Measurements from ENCODE around the gene KCNMA1. TPM values are rescaled to one million over a fixed set of nuclear protein-coding genes. Genes with fewer than 3 reads are reported as not detected.

KCNMA1 gene
- polyA plus RNA-seq, 1 donor from 2014 or later, result 60.8 TPM

DNA sequence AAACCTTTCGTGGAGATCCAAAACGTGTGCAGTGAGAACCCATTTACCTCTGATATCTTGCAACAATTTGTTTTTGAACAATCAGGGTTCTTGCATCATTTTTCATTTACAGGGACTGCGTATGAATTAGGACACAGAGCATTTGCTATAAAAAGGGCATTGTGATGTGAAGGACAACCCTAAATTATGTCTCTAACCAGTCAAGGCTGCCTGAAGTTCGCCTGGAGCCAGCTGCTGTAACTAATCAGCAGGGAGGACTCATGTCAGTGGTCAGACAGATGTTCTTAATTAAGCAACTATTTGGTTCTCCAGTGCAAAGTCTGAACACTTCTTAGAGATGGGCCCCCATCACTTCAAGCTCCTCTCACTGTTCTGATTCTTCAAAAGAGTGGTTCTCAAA is 674.8 kb downstream of the KCNMA1 start:
- H3K27ac ChIP-seq (ENCODE audit: low read length), result no peak overlapping the region
- no peak overlapping the region for H2AFZ ChIP-seq (ENCODE audit: low read depth, low read length)
- H3K9me2 ChIP-seq (ENCODE audit: insufficient read depth, low read length), result no peaks in the 10 kb centered on the region
- H3K79me2 ChIP-seq (replicated peaks; ENCODE audit: insufficient read depth, low read length), result no peaks in the 10 kb centered on the region
- no peaks in the 10 kb centered on the region for H3K27me3 ChIP-seq (ENCODE audit: insufficient read depth, low read depth, low read length)
- TF ChIP-seq, protein P1, sequence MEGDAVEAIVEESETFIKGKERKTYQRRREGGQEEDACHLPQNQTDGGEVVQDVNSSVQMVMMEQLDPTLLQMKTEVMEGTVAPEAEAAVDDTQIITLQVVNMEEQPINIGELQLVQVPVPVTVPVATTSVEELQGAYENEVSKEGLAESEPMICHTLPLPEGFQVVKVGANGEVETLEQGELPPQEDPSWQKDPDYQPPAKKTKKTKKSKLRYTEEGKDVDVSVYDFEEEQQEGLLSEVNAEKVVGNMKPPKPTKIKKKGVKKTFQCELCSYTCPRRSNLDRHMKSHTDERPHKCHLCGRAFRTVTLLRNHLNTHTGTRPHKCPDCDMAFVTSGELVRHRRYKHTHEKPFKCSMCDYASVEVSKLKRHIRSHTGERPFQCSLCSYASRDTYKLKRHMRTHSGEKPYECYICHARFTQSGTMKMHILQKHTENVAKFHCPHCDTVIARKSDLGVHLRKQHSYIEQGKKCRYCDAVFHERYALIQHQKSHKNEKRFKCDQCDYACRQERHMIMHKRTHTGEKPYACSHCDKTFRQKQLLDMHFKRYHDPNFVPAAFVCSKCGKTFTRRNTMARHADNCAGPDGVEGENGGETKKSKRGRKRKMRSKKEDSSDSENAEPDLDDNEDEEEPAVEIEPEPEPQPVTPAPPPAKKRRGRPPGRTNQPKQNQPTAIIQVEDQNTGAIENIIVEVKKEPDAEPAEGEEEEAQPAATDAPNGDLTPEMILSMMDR (IDR thresholded peaks at IDR 0.05; ENCODE audit: poor library complexity, severe bottlenecking), result no peak
- no peak for TF ChIP-seq POLR2AphosphoS5 (IDR thresholded peaks at IDR 0.05)
- no peak for TF ChIP-seq SMC3 (conservative IDR thresholded peaks at IDR 0.05; ENCODE audit: poor library complexity)
- TF ChIP-seq TAF1 (IDR thresholded peaks at IDR 0.05; ENCODE audit: low read depth), result no peak
- peaks cover 3% of the 10 kb centered on the region for H3K36me3 ChIP-seq (ENCODE audit: insufficient read depth, low read length)
- H3K4me3 ChIP-seq (ENCODE audit: low read length), result no peak overlapping the region
- no peaks in the 10 kb centered on the region for H4K20me1 ChIP-seq (ENCODE audit: insufficient read depth)
- H3K4me2 ChIP-seq (ENCODE audit: low read length), result no peak overlapping the region
- no peaks in the 10 kb centered on the region for H3K9me3 ChIP-seq (ENCODE audit: low read length)
- no peaks in the 10 kb centered on the region for H3F3A ChIP-seq (ENCODE audit: insufficient read depth, low read length, poor library complexity, severe bottlenecking)
- no peak overlapping the region for H3K9ac ChIP-seq (ENCODE audit: low read length)

DNA sequence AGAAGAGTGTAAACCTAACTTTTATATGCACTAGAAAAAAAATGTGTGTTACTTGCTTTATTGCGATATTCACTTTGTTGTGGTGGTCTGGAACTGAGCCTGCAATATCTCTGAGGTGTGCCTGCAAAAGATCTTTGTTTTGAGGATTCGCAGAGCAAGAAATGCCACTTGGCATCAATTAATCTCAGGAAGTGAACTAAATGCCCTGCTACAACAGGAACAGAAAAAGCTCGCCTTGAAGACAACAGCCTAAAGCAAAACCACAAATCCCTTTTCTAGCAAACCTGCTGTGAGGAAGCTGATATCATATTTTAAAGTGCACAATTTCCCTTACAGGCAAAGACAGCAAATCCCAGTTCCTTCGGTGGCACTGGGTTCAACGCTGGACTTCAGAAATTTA is 675.8 kb downstream of the KCNMA1 start:
- no peak overlapping the region for H3K4me2 ChIP-seq (ENCODE audit: low read length)
- no peak overlapping the region for H3K9ac ChIP-seq (ENCODE audit: low read length)
- no peak overlapping the region for H2AFZ ChIP-seq (ENCODE audit: low read depth, low read length)
- H3K27ac ChIP-seq (ENCODE audit: low read length), result no peak overlapping the region
- peaks cover 3% of the 10 kb centered on the region for H3K36me3 ChIP-seq (ENCODE audit: insufficient read depth, low read length)
- no peaks in the 10 kb centered on the region for H3K27me3 ChIP-seq (ENCODE audit: insufficient read depth, low read depth, low read length)
- no peaks in the 10 kb centered on the region for H3F3A ChIP-seq (ENCODE audit: insufficient read depth, low read length, poor library complexity, severe bottlenecking)
- H3K9me2 ChIP-seq (ENCODE audit: insufficient read depth, low read length), result no peaks in the 10 kb centered on the region
- no peaks in the 10 kb centered on the region for H3K79me2 ChIP-seq (replicated peaks; ENCODE audit: insufficient read depth, low read length)
- H3K9me3 ChIP-seq (ENCODE audit: low read length), result no peaks in the 10 kb centered on the region
- TF ChIP-seq MXI1 (conservative IDR thresholded peaks at IDR 0.05; ENCODE audit: poor library complexity, severe bottlenecking) (no peak), EZH2 (IDR thresholded peaks at IDR 0.05; ENCODE audit: borderline replicate concordance, insufficient read depth, low read length, poor library complexity, severe bottlenecking) (no peak), SMC3 (conservative IDR thresholded peaks at IDR 0.05; ENCODE audit: poor library complexity) (no peak), RAD21 (conservative IDR thresholded peaks at IDR 0.05) (no peak), EP300 (conservative IDR thresholded peaks at IDR 0.05; ENCODE audit: poor library complexity, severe bottlenecking) (no peak), TAF1 (IDR thresholded peaks at IDR 0.05; ENCODE audit: low read depth) (no peak), POLR2AphosphoS5 (IDR thresholded peaks at IDR 0.05) (no peak)
- TF ChIP-seq, protein P2, sequence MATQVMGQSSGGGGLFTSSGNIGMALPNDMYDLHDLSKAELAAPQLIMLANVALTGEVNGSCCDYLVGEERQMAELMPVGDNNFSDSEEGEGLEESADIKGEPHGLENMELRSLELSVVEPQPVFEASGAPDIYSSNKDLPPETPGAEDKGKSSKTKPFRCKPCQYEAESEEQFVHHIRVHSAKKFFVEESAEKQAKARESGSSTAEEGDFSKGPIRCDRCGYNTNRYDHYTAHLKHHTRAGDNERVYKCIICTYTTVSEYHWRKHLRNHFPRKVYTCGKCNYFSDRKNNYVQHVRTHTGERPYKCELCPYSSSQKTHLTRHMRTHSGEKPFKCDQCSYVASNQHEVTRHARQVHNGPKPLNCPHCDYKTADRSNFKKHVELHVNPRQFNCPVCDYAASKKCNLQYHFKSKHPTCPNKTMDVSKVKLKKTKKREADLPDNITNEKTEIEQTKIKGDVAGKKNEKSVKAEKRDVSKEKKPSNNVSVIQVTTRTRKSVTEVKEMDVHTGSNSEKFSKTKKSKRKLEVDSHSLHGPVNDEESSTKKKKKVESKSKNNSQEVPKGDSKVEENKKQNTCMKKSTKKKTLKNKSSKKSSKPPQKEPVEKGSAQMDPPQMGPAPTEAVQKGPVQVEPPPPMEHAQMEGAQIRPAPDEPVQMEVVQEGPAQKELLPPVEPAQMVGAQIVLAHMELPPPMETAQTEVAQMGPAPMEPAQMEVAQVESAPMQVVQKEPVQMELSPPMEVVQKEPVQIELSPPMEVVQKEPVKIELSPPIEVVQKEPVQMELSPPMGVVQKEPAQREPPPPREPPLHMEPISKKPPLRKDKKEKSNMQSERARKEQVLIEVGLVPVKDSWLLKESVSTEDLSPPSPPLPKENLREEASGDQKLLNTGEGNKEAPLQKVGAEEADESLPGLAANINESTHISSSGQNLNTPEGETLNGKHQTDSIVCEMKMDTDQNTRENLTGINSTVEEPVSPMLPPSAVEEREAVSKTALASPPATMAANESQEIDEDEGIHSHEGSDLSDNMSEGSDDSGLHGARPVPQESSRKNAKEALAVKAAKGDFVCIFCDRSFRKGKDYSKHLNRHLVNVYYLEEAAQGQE (IDR thresholded peaks at IDR 0.05; ENCODE audit: borderline replicate concordance), result no peak
- TF ChIP-seq, protein P1 (IDR thresholded peaks at IDR 0.05; ENCODE audit: poor library complexity, severe bottlenecking), result no peak
- no peaks in the 10 kb centered on the region for H4K20me1 ChIP-seq (ENCODE audit: insufficient read depth)
- no peak overlapping the region for H3K4me3 ChIP-seq (ENCODE audit: low read length)

Measured in neural cell (in vitro differentiated cells).